Neuronal stem cell (in vitro differentiated cells): ENCODE data around the gene ENTHD1.
"Not testable (repeated sequence)": the region's sequence is repeated elsewhere in the genome, so short reads cannot be mapped to it uniquely, and the experiment has no call there.

Experiments
- DNase-seq: peaks from one replicate; pipeline ENCODE4 v3.0.0-alpha.2; 2013; ENCODE audit warnings: low spot score
- H2AFZ ChIP-seq: one replicate; pipeline ENCODE4 v1.6.1; 2013; ENCODE audit warnings: mild to moderate bottlenecking, low read length, inconsistent platforms
- H2AK5ac ChIP-seq: 2 replicates; pipeline ENCODE4 v1.6.1; 2013; ENCODE audit warnings: low read depth, mild to moderate bottlenecking, inconsistent platforms, low read length, moderate library complexity, mixed read lengths
- H2BK120ac ChIP-seq: 2 replicates; pipeline ENCODE4 v1.6.1; 2013; ENCODE audit warnings: low read depth, mild to moderate bottlenecking, inconsistent platforms, low read length, moderate library complexity, mixed read lengths
- H2BK12ac ChIP-seq: one replicate; pipeline ENCODE4 v1.6.1; 2013; ENCODE audit warnings: low read length, inconsistent platforms
- H2BK15ac ChIP-seq: 2 replicates; pipeline ENCODE4 v1.6.1; 2013; ENCODE audit warnings: mild to moderate bottlenecking, low read length, inconsistent platforms, mixed read lengths
- H2BK5ac ChIP-seq: one replicate; pipeline ENCODE4 v1.6.1; 2013; ENCODE audit warnings: inconsistent platforms, mild to moderate bottlenecking, low read length, moderate library complexity
- H3K14ac ChIP-seq: one replicate; pipeline ENCODE4 v1.6.1; 2013; ENCODE audit warnings: low read length, inconsistent platforms
- H3K18ac ChIP-seq: 2 replicates; pipeline ENCODE4 v1.6.1; 2013; ENCODE audit warnings: low read length, inconsistent platforms
- H3K23ac ChIP-seq: 2 replicates; pipeline ENCODE4 v1.6.1; 2013; ENCODE audit warnings: low read depth, mild to moderate bottlenecking, mixed read lengths, low read length, inconsistent platforms; ENCODE audit not compliant: poor library complexity
- H3K27ac ChIP-seq: replicated peaks from 3 replicates; pipeline ENCODE4 v1.5.1; 2013; ENCODE audit warnings: low read length, inconsistent platforms
- H3K27me3 ChIP-seq, 3 experiments: 2 replicates each; pipeline ENCODE4 v1.6.1; 2013; ENCODE audit warnings: low read length in 3 of 3, mild to moderate bottlenecking in 2 of 3, inconsistent platforms in 1 of 3, low read depth in 1 of 3, mixed read lengths in 1 of 3, moderate library complexity in 1 of 3; ENCODE audit not compliant: control insufficient read depth in 3 of 3, insufficient read depth in 3 of 3
- H3K36me3 ChIP-seq, 2 donors: replicated peaks in 1 of 2; 2 replicates each; pipeline ENCODE4 v1.6.1; 2013; ENCODE audit warnings: low read length in 2 of 2; ENCODE audit not compliant: control insufficient read depth in 2 of 2, insufficient read depth in 2 of 2
- H3K4ac ChIP-seq: 2 replicates; pipeline ENCODE4 v1.6.1; 2013; ENCODE audit warnings: inconsistent platforms, mild to moderate bottlenecking, low read length, moderate library complexity
- H3K4me1 ChIP-seq, 2 donors: 1 replicate in 1 of 2; 2 replicates in 1 of 2; pipeline ENCODE4 v1.6.1; 2013; ENCODE audit warnings: low read length in 2 of 2, low read depth in 1 of 2; ENCODE audit not compliant: control insufficient read depth in 2 of 2, insufficient read depth in 1 of 2
- H3K4me2 ChIP-seq: one replicate; pipeline ENCODE4 v1.6.1; 2013; ENCODE audit warnings: mild to moderate bottlenecking, low read length, inconsistent platforms; ENCODE audit not compliant: insufficient read depth, poor library complexity, severe bottlenecking
- H3K4me3 ChIP-seq, 2 donors: 2 replicates each; pipeline ENCODE4 v1.5.1; 2013; ENCODE audit warnings: low read length in 2 of 2, mild to moderate bottlenecking in 2 of 2, inconsistent platforms in 1 of 2, moderate library complexity in 1 of 2
- H3K79me1 ChIP-seq: one replicate; pipeline ENCODE4 v1.6.1; 2013; ENCODE audit warnings: low read depth, mild to moderate bottlenecking, inconsistent platforms, low read length, moderate library complexity
- H3K9ac ChIP-seq: one replicate; pipeline ENCODE4 v1.6.1; 2013; ENCODE audit warnings: mild to moderate bottlenecking, low read depth, low read length, inconsistent platforms; ENCODE audit not compliant: poor library complexity
- H3K9me3 ChIP-seq, 2 donors: replicated peaks in 1 of 2; 2 replicates each; pipeline versions ENCODE3 to v1.6.1; 2013; ENCODE audit warnings: low read length in 2 of 2, mild to moderate bottlenecking in 2 of 2, inconsistent platforms in 1 of 2, low read depth in 1 of 2, mixed read lengths in 1 of 2, moderate library complexity in 1 of 2; ENCODE audit not compliant: control insufficient read depth in 2 of 2, insufficient read depth in 1 of 2
- H4K8ac ChIP-seq: one replicate; pipeline ENCODE4 v1.6.1; 2013; ENCODE audit warnings: low read depth, mild to moderate bottlenecking, inconsistent platforms, low read length, moderate library complexity
- H4K91ac ChIP-seq: one replicate; pipeline ENCODE4 v1.6.1; 2013; ENCODE audit warnings: low read length, low read depth, mild to moderate bottlenecking, inconsistent platforms; ENCODE audit not compliant: poor library complexity
- WGBS, 2 donors: extraction: QIAGEN DNeasy Blood & Tissue Kit; methylation state at CpG; one replicate each; pipeline ENCODE4 v1.1.7; 2013; ENCODE audit warnings: missing lambda C conversion rate in 2 of 2, mixed read lengths in 1 of 2; ENCODE audit not compliant: insufficient read length in 2 of 2, insufficient replicate concordance in 1 of 2; ENCODE audit errors: extremely low coverage in 2 of 2; 5-methylcytosine and 5-hydroxymethylcytosine counted together

Gene ENTHD1

DNA sequence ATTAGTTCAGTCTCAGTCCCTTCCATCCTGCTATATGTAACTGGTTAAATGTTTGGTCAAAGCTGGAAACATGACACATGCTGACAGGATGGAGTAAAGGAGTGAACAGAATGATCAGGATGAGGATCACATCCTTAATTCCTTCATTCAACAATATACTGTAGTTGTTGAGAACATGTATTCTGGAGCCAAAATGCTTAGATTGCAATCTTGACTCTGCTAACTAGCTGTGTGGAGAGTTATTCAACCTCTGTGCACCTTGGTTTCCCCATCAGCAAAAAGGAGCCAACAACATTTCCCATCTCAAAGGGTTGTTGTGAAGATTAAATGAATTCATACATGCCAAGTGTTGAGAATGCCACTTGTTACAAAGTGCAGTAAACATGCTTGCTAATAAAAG is 12.8 kb downstream of the ENTHD1 start:
- no peak overlapping the region for H2BK12ac ChIP-seq
- H3K4me1 ChIP-seq = peaks cover 0 to 2% of the 10 kb centered on the region in 2 donors
- H3K14ac ChIP-seq = no peak overlapping the region
- H3K9ac ChIP-seq = no peak overlapping the region
- H3K4me3 ChIP-seq = no peak overlapping the region
- no peak overlapping the region for H2AK5ac ChIP-seq
- DNase-seq = no peak
- H3K18ac ChIP-seq = no peak overlapping the region
- no peaks in the 10 kb centered on the region for H3K9me3 ChIP-seq
- no peak overlapping the region for H4K8ac ChIP-seq
- no peak overlapping the region for H2BK120ac ChIP-seq
- no peak overlapping the region for H3K27ac ChIP-seq
- H3K36me3 ChIP-seq = no peaks in the 10 kb centered on the region
- H4K91ac ChIP-seq = no peak overlapping the region
- no peaks in the 10 kb centered on the region for H3K79me1 ChIP-seq
- H3K4ac ChIP-seq = no peak overlapping the region
- H2BK5ac ChIP-seq = no peak overlapping the region
- H3K23ac ChIP-seq = no peak overlapping the region
- no peak overlapping the region for H2BK15ac ChIP-seq
- H2AFZ ChIP-seq = no peak overlapping the region
- H3K4me2 ChIP-seq = no peak overlapping the region
- peaks cover 0 to 1% (median 0%) of the 10 kb centered on the region in 3 experiments for H3K27me3 ChIP-seq

DNA sequence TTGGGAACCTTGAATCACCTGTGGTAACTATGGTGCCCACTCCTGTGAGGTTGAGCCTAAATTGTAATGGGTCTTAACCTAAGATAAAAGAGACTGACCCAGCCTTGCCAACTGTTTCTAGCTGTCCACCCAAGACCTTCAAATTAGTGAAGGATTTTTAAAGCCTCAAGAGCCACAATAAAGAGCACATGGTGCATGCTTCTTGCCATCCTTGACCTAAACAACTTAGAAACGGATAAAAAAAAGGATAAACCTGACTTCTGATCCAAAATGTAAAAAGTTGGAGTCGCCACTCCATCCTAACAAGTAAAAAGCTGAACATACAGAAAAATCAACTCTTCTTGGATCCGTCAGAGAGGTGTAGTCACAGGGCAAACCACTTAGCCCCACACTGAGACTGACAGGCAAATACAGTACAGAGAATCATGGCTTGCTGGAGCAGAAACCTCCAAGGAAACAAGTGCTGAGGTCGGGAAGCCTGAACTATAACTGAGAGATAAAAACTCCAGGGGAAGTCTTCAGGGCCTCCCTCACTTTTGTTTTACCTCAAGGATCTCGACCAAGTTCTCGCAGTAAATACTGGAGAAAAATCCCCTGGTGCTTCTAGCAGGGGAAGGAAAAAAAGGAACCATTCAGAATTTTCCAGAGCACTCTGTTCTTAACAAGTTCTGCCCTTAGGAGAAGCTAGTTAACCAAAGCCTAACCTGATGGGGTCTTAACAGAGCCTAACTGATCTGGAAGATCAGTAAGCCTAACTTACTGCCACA is 16.3 kb downstream of the ENTHD1 start:
- H2BK120ac ChIP-seq = no peak overlapping the region
- H2AFZ ChIP-seq = no peak overlapping the region

DNA sequence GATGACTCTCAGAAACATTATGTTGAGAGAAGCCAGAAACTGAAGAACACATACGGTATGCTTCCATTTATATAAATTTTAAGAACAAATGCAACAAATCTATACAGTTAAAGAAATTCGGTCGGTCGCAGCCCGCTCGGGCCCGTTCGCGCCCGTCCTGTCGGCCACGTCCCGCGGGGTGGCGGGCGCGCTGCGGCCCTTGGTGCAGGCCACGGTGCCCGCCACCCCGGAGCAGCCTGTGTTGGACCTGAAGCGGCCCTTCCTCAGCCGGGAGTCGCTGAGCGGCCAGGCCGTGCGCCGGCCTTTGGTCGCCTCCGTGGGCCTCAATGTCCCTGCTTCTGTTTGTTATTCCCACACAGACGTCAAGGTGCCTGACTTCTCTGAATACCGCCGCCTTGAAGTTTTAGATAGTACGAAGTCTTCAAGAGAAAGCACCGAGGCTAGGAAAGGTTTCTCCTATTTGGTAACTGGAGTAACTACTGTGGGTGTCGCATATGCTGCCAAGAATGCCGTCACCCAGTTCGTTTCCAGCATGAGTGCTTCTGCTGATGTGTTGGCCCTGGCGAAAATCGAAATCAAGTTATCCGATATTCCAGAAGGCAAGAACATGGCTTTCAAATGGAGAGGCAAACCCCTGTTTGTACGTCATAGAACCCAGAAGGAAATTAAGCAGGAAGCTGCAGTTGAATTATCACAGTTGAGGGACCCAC is 18.2 kb downstream of the ENTHD1 start:
- peak overlapping the region in 1 of 2 donors; percentile 26 for H3K4me3 ChIP-seq

More for the DNA sequence above, 16.3 kb downstream of the ENTHD1 start:
- Histone ChIP-seq H2AK5ac (no peak overlapping the region), H3K36me3 (no peaks in the 10 kb centered on the region), H2BK5ac (no peak overlapping the region), H3K27ac (no peak overlapping the region), H4K91ac (no peak overlapping the region), H3K23ac (no peak overlapping the region), H3K9ac (no peak overlapping the region), H3K9me3 (no peaks in the 10 kb centered on the region), H3K79me1 (no peaks in the 10 kb centered on the region), H3K4me3 (no peak overlapping the region), H2BK12ac (no peak overlapping the region), H3K18ac (no peak overlapping the region), H2BK15ac (no peak overlapping the region), H4K8ac (no peak overlapping the region), H3K4me1 (peaks cover 0 to 2% of the 10 kb centered on the region in 2 donors), H3K4me2 (no peak overlapping the region), H3K14ac (no peak overlapping the region), H3K27me3 (peaks cover 0 to 1% (median 0%) of the 10 kb centered on the region in 3 experiments), H3K4ac (no peak overlapping the region)
- WGBS, 2 donors = no CpG with 5 or more reads among the region's 6 CpGs
- DNase-seq = no peak

DNA sequence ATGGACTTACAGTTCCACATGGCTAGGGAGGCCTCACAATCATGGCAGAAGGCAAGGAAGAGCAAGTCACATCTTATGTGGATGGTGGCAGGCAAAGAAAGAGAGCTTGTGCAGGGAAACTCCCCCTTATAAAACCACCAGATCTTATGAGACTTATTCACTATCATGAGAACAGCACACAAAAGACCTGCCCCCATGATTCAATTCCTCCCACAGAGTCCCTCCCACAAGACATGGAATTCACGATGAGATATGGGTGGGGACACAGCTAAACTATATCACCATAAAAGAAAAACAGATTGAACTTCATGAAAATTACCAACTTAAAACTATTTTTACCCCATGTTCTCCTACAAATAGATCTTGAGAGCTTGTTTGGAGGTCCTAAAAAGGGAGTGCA is 19.6 kb downstream of the ENTHD1 start:
- Histone ChIP-seq H3K27ac (no peak overlapping the region), H3K23ac (no peak overlapping the region), H3K18ac (no peak overlapping the region), H3K9me3 (no peaks in the 10 kb centered on the region), H3K4me1 (peaks cover 0 to 2% of the 10 kb centered on the region in 2 donors), H3K4me3 (no peak overlapping the region), H4K91ac (no peak overlapping the region), H2AK5ac (no peak overlapping the region), H2BK120ac (no peak overlapping the region), H2AFZ (no peak overlapping the region), H3K4ac (no peak overlapping the region), H3K14ac (no peak overlapping the region), H2BK12ac (no peak overlapping the region), H3K79me1 (no peaks in the 10 kb centered on the region), H4K8ac (no peak overlapping the region), H3K27me3 (no peaks in the 10 kb centered on the region), H3K36me3 (no peaks in the 10 kb centered on the region), H3K9ac (no peak overlapping the region), H3K4me2 (no peak overlapping the region), H2BK5ac (no peak overlapping the region), H2BK15ac (no peak overlapping the region)
- WGBS, 2 donors = no CpG with 5 or more reads among the region's 1 CpG
- DNase-seq = no peak

More for the DNA sequence above, 18.2 kb downstream of the ENTHD1 start:
- not testable (repeated sequence) for H3K9me3 ChIP-seq, H2BK120ac ChIP-seq, H2AK5ac ChIP-seq, H3K14ac ChIP-seq, H3K23ac ChIP-seq, H3K36me3 ChIP-seq, H3K4me1 ChIP-seq, H3K4ac ChIP-seq, H3K9ac ChIP-seq, H2BK12ac ChIP-seq, H4K8ac ChIP-seq, H4K91ac ChIP-seq, H2BK5ac ChIP-seq, H2AFZ ChIP-seq, H3K4me2 ChIP-seq, H2BK15ac ChIP-seq, DNase-seq, H3K79me1 ChIP-seq, H3K18ac ChIP-seq, H3K27me3 ChIP-seq, H3K27ac ChIP-seq
- no CpG with 5 or more reads among the region's 42 CpGs for WGBS, 2 donors
